Stimulated activated CD4-positive, alpha-beta T cell treated with anti-CD3 and anti-CD28 coated beads, Interleukin-2, amount 100 ng/mL, for 24 hours (primary cell): Measurements from ENCODE around the gene TASL.
"Not testable (repeated sequence)": the region's sequence is repeated elsewhere in the genome, so short reads cannot be mapped to it uniquely, and the experiment has no call there.

Experiments used
- DNase-seq, 2 donors: peaks; one replicate each; pipeline ENCODE4 v3.0.0-alpha.2; 2020

Gene TASL

DNA sequence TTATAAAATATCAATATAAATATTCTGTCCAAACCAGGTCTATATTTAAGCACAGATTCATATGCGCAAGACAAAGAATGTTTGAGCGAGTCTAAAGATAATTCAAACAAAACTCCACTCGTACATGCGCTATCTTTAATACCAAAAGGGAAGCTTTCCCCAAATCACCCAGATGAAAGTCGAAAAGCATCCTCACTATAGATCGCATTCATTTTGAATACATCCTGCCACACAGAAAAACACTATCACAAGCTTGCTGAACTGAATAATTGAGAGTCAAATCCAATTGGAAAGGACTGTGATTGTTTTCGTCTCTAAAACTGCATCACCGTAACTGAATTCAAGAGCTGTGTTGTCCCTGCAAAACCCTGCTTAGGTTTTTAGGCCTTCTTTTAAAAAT lies 685 bp downstream of the TASL start:
- DNase-seq: no peak

- no peak for DNase-seq
Measured at GRCh38 chrX:30573125-30573524, 4.4 kb downstream of the TASL start.

DNA sequence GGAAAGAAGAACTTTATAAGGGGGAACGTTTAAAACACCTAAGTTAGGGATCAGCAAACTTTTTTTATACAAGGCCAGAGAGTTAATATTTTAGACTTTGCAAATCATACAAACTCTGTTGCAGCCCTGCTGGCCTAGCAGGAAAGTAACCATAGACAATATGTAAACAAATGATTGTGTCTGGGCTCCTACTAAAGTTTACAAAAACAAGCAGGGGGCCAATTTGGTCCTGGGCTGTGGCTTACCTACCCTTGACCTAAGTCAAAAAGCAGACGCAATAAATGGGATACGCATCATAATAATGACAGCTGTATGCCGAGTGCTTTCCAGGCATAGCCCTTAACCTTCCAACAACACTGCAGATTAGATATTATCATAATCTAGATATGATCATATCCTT lies 4.9 kb downstream of the TASL start:
- no peak for DNase-seq

DNA sequence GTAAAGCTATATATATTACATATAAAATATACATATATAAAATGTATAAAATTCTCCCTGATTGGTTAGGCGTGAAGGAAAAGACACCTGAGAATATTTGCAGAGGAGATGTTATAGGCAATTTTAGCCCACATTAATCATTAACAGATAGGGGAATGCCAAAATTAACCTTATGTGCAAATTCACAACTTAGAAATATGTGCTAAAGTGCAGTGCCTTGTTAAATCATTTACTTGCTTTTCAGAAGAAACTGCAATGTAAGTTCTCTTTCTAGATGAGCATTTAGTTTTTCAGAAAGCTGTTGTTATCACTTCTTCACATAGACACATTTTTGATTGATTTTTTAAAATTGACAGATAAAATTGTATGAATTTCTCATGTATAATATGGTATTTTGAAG lies 5.6 kb downstream of the TASL start:
- no peak for DNase-seq

- no peak for DNase-seq
Measured at GRCh38 chrX:30570505-30570904, 7.1 kb downstream of the TASL start.

DNA sequence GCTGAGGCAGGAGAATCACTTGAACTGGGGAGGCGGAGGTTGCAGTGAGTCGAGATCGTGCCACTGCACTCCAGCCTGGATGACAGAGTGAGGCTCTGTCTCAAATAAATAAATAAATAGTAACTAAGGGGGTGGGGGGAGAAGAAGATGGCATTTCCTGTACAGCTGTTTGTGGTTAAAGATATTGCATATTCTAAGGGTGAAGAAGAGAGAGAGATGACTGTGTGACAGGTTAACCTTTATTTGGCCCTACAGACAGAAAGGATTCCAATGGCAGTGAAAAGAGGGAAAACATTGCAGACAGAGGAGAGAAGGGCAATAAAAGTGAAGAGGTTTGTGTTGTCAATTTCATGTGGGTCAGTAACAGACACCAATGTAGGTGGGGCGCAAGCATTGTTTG lies 9.4 kb downstream of the TASL start:
- DNase-seq: no peak

DNA sequence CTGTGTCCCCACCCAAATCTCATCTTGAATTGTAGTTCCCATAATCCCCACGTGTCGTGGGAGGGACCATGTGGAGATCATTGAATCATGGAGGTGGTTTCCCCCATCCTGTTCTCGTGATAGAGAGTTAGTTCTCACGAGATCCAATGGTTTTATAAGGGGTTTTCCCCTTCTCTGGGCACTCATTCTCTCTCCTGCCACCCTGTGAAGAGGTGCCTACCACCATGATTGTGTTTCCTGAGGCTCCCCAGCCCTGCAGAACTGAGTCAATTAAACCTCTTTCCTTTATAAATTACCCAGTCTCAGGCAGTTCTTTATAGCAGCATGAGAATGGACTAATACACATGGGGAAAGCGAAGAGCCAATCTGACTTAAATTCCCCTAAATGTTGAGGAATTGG lies 14.5 kb downstream of the TASL start:
- not testable (repeated sequence) for DNase-seq

DNA sequence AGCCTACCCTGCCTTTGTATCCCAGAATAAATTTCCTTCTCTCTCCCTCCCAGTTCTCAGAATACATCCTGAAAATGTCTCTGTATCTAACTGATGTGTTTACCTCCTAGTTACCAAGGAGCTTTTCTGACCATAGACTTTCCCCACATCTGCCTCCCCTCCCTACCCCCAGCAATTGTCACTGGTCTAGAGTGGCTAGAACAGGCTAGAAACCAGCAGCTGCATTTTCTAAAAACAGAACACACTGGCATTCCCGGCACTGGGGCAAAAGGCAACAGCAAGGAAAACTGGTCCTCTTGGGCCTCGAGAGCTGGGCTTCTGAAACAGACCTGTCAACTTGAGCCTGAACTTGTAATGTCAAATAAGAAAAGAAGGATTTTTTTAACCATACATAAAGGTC lies 16.4 kb downstream of the TASL start:
- no peak for DNase-seq

GRCh38 chrX:30538271-30538670 lies 39.3 kb downstream of the TASL start:
- DNase-seq: no peak

- no peak for DNase-seq
Measured at GRCh38 chrX:30533835-30534234, 43.7 kb downstream of the TASL start.

GRCh38 chrX:30533266-30533665 lies 44.3 kb downstream of the TASL start:
- DNase-seq: no peak

GRCh38 chrX:30530606-30531005 lies 47.0 kb downstream of the TASL start:
- no peak for DNase-seq

DNA sequence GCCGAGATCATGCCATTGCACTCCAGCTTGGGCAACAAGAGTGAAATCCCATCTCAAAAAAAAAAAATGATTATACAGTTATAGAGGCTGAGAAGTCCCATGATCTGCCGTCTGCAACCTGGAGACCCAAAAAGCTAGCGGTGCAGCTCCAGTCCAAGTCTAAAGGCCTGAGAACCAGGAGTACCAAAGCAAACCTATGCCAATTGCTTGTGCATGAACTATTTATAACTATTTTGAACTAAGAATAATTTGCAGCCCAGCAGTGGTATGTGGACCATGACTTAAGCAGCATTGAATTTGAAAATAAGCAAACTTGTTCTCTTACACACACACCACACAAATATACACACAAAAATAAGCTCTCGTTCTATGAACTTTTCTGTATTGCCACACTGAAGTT lies 51.8 kb downstream of the TASL start:
- DNase-seq: no peak

DNA sequence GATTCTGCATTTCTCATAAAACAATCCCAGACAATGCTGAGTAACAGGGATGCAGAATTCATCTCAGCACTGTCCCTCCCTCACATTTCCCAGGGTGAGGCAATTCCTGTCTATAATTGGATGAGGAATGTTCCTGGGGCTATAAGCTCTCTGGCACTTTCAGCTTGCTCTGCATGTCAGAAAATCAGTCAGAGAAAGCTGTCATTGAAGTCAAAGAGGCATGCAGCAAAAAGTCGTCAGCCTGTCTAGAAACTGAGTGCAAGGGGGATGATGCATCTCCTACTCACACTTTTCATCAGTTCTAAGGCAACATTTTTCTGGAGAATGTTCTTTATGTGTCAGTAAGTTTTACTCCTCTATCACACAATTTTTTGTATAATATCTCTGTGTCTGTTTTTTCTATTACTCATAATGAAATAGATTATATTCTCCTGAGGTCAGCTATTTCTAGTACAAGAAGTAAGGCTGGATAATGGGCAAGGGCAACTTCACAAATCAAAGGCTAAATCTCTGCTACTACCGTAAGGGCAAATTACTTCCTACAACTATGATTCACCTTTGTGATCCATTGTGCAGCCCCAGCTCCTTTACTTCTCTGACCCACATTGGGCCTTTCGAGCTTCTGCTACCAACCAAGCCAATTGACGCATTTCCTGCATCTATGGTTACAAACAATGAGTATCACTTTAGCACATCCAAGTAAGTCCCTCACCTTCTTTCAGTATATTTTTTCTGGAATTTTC lies 56.0 kb downstream of the TASL start:
- DNase-seq: no peak

GRCh38 chrX:30513284-30513683 lies 64.3 kb downstream of the TASL start:
- no peak for DNase-seq
